Heart left ventricle (tissue), 16 donors: ENCODE measurements around the gene ERGIC1. TPM values are rescaled to one million over a fixed set of nuclear protein-coding genes. Genes with fewer than 3 reads are reported as not detected.

Source experiments
- ATAC-seq, 4 donors: fragments of 200-7000 bp; cut with Tn5 transposase; one replicate each; pipeline ENCODE4 v1.9.1; 2020 to 2022; ENCODE audit warnings: moderate library complexity in 4 of 4, mild to moderate bottlenecking in 3 of 4, moderate number of reproducible peaks in 1 of 4
- DNase-seq, 5 donors: peaks; one replicate each; pipeline ENCODE4 v3.0.0-alpha.2; 2020
- H3K27ac ChIP-seq, 12 donors: fragments of 200-600 bp; sonication (generic) in 4 of 12; one replicate each; pipeline versions ENCODE4 v1.5.0 to v1.8.0; 2016 to 2022; ENCODE audit warnings: mild to moderate bottlenecking in 2 of 12
- H3K27me3 ChIP-seq, 9 donors: fragments of 200-600 bp; sonication (generic) in 2 of 9; one replicate each; pipeline versions ENCODE4 v1.5.1 to v1.8.0; 2016 to 2022; ENCODE audit warnings: mild to moderate bottlenecking in 3 of 9
- H3K36me3 ChIP-seq, 9 donors: fragments of 200-600 bp; sonication (generic) in 2 of 9; one replicate each; pipeline versions ENCODE4 v1.5.0 to v1.8.0; 2018 to 2022; ENCODE audit warnings: mild to moderate bottlenecking in 2 of 9
- H3K4me1 ChIP-seq, 12 donors: fragments of 200-600 bp; sonication (generic) in 4 of 12; one replicate each; pipeline versions ENCODE4 v1.5.0 to v1.8.0; 2016 to 2022; ENCODE audit warnings: mild to moderate bottlenecking in 3 of 12
- H3K4me3 ChIP-seq, 12 donors: fragments of 200-600 bp; sonication (generic) in 4 of 12; one replicate each; pipeline versions ENCODE4 v1.5.0 to v1.8.0; 2017 to 2022; ENCODE audit warnings: mild to moderate bottlenecking in 9 of 12, moderate library complexity in 4 of 12
- H3K9me3 ChIP-seq, 12 donors: fragments of 200-600 bp; sonication (generic) in 4 of 12; one replicate each; pipeline versions ENCODE4 v1.5.0 to v1.8.0; 2016 to 2022; ENCODE audit warnings: mild to moderate bottlenecking in 1 of 12
- CTCF ChIP-seq, 12 donors: fragments of 200-600 bp; sonication (generic) in 4 of 12; IDR thresholded peaks; one replicate each; pipeline versions ENCODE4 v1.5.0 to v1.8.0; 2018 to 2022; ENCODE audit warnings: antibody characterized with exemption in 12 of 12, mild to moderate bottlenecking in 5 of 12
- POLR2A ChIP-seq, 2 donors: fragments of 450-650 bp; IDR thresholded peaks; one replicate each; pipeline ENCODE4 v1.6.1; 2017; ENCODE audit warnings: antibody characterized with exemption in 2 of 2, mild to moderate bottlenecking in 2 of 2, moderate library complexity in 2 of 2
- WGBS, 4 donors: extraction: QIAGEN DNeasy Blood & Tissue Kit in 2 of 4; methylation state at CpG; one replicate each; pipeline versions ENCODE4 v1.1.5 to v1.1.7; 2013 to 2018; 5-methylcytosine and 5-hydroxymethylcytosine counted together
- intact Hi-C, 10 donors: fragments of 100-400 bp; cut with DNase I; formaldehyde crosslinking; loops; one replicate each; pipeline versions ENCODE4 v1.11.1 to v1.14.2; 2022
- polyA plus RNA-seq, 2 donors: library from polyadenylated mRNA; stranded (reverse); fragments of 200-250 nt; gene quantifications; one replicate each; pipeline ENCODE4 v1.2.3, GENCODE V29; 2013
- total RNA-seq, 9 donors: library from RNA; depleted of rRNA in 2 of 9; stranded (reverse); fragments of >200 nt in 2 of 9; fragmentation: NEBNext Ultra II Directional in 3 of 9; extraction: Animal tissue kit (Norgen Biotek cat#: 25700) in 3 of 9; gene quantifications; one replicate each; pipeline versions ENCODE4 v1.1.0 to v1.2.4, GENCODE V29; 2016 to 2023
- donor health status: ischemic (EF 13 %, LVEDD 7.1; RV severe dilation, severe dysfunction).
- donor health status: healthy with polysubstance abuse.
- donor health status: DM: no; HTN: yes; CAD: no.
- donor health status: DM: no; HTN: no; CAD: no.
- donor health status: ischemic (EF 25% LVEDD 6.9; RV normal size, moderate dysfunction).
- donor health status: ischemic (EF 25% LVEDD 5.7; RV mildly dilated, moderate dysfunction).
- donor health status: healthy.
- donor health status: DM: yes; HTN: yes; CAD: no.
- donor health status: ischemic (EF 35%, LVEDD 5.7; RV mildly dilated, moderate dysfunction).
- donor health status: nonischemic (EF 11% LVEDD 7.7; RV severe dilation, severe dysfunction).
- donor health status: DM: yes; HTN: yes; CAD: no.
- donor health status: PGD.
- donor health status: ischemic (EF 29% LVEDD 5.4; RV normal size, mild dysfunction).
- donor health status: nonischemic (EF 23%, LVEDD 6.1; RV moderate dilation, normal function).

Gene ERGIC1
- total and polyA plus RNA-seq, 11 donors, result 66.6 to 115 (median 84.9) TPM

- WGBS, 4 donors, result 44 to 74% (median 49%) methylated on average over 2 of the region's 2 CpGs
- H3K4me1 ChIP-seq, result peaks cover 0 to 8% (median 0%) of the 10 kb centered on the region in 12 donors
- intact Hi-C loops, result no loop called here
- ATAC-seq, result no peak
- no peak for DNase-seq
- TF ChIP-seq POLR2A (IDR thresholded peaks at IDR 0.05) (no peak), CTCF (IDR thresholded peaks at IDR 0.05) (no peak)
- H3K27me3 ChIP-seq, result no peaks in the 10 kb centered on the region
- H3K4me3 ChIP-seq, result no peak overlapping the region
- H3K9me3 ChIP-seq, result peaks cover 0 to 14% (median 9%) of the 10 kb centered on the region in 12 donors
- H3K27ac ChIP-seq, result no peak overlapping the region
- no peaks in the 10 kb centered on the region for H3K36me3 ChIP-seq
These were observed 8.3 kb upstream of the ERGIC1 start for GRCh38 chr5:172825610-172826204.

GRCh38 chr5:172827841-172828240, 6.2 kb upstream of the ERGIC1 start:
- no peak overlapping the region for H3K4me3 ChIP-seq
- H3K4me1 ChIP-seq, result peaks cover 0 to 19% (median 0%) of the 10 kb centered on the region in 12 donors
- H3K27ac ChIP-seq, result no peak overlapping the region
- TF ChIP-seq CTCF (IDR thresholded peaks at IDR 0.05) (no peak), POLR2A (IDR thresholded peaks at IDR 0.05) (no peak)
- H3K27me3 ChIP-seq, result no peaks in the 10 kb centered on the region
- H3K36me3 ChIP-seq, result no peaks in the 10 kb centered on the region
- ATAC-seq, result peak in 2 of 4 donors; percentile 24 to 31
- WGBS, 4 donors, result 53 to 77% (median 69%) methylated on average over 2 of the region's 2 CpGs
- no peak for DNase-seq
- H3K9me3 ChIP-seq, result peaks cover 0 to 14% (median 9%) of the 10 kb centered on the region in 12 donors
- intact Hi-C loops, result no loop called here

GRCh38 chr5:172828911-172829431, 5.1 kb upstream of the ERGIC1 start:
- Histone ChIP-seq H3K27ac (peak overlapping the region in 1 of 12 donors; percentile 37), H3K9me3 (peaks cover 0 to 14% (median 9%) of the 10 kb centered on the region in 12 donors), H3K27me3 (no peaks in the 10 kb centered on the region), H3K4me1 (peaks cover 0 to 29% (median 8%) of the 10 kb centered on the region in 12 donors), H3K4me3 (no peak overlapping the region), H3K36me3 (no peaks in the 10 kb centered on the region)
- 71 to 79% (median 75%) methylated on average over 6 of the region's 6 CpGs for WGBS, 4 donors
- DNase-seq (no peak), ATAC-seq (peak in 2 of 4 donors; percentile 24 to 60)
- no peak for TF ChIP-seq CTCF (IDR thresholded peaks at IDR 0.05)
- intact Hi-C loops, result no loop called here

- no peak for ATAC-seq
- TF ChIP-seq CTCF (IDR thresholded peaks at IDR 0.05) (no peak), POLR2A (IDR thresholded peaks at IDR 0.05) (no peak)
- H3K27me3 ChIP-seq, result no peaks in the 10 kb centered on the region
These were observed 3.7 kb upstream of the ERGIC1 start for GRCh38 chr5:172830275-172830799.

More at GRCh38 chr5:172830275-172830799, 3.7 kb upstream of the ERGIC1 start:
- intact Hi-C loops, result loop anchor here in 3 of 10 donors (5.0 to 10.0 kb wide), 3 partner anchors 56 to 116 kb away; partner anchors contain the start of gene DUSP1 (in 1 of the 3)
- DNase-seq, result no peak
- no peak overlapping the region for H3K27ac ChIP-seq
- H3K4me1 ChIP-seq, result peaks cover 0 to 37% (median 15%) of the 10 kb centered on the region in 12 donors
- WGBS, 4 donors, result 91 to 100% (median 92%) methylated on average over 1 of the region's 1 CpG
- peaks cover 0 to 12% (median 7%) of the 10 kb centered on the region in 12 donors for H3K9me3 ChIP-seq
- no peaks in the 10 kb centered on the region for H3K36me3 ChIP-seq
- no peak overlapping the region for H3K4me3 ChIP-seq
